Testis (tissue), 3 donors: ENCODE results near the gene ARHGAP9. TPM values are rescaled to one million over a fixed set of nuclear protein-coding genes. Genes with fewer than 3 reads are reported as not detected.

Experiments
- DNase-seq: peaks from one replicate; pipeline ENCODE4 v3.0.0-alpha.2; 2019
- H3K27ac ChIP-seq, 2 donors: fragments of 200-600 bp; sonication (generic); one replicate each; pipeline ENCODE4 v1.5.1; 2019
- H3K27me3 ChIP-seq: fragments of 200-600 bp; sonication (generic); one replicate; pipeline ENCODE4 v1.5.1; 2019
- H3K36me3 ChIP-seq: fragments of 200-600 bp; sonication (generic); one replicate; pipeline ENCODE4 v1.5.1; 2017; ENCODE audit warnings: low read depth; ENCODE audit errors: missing control alignments
- H3K4me1 ChIP-seq: fragments of 200-600 bp; sonication (generic); one replicate; pipeline ENCODE4 v1.5.1; 2019
- H3K4me3 ChIP-seq, 2 donors: fragments of 200-600 bp; sonication (generic); one replicate each; pipeline ENCODE4 v1.5.1; 2017 to 2019
- H3K9me3 ChIP-seq: fragments of 200-600 bp; sonication (generic); one replicate; pipeline ENCODE4 v1.5.1; 2017
- POLR2A ChIP-seq: fragments of 450-650 bp; IDR thresholded peaks from one replicate; pipeline ENCODE4 v1.6.1; 2017; ENCODE audit warnings: antibody characterized with exemption, mild to moderate bottlenecking, moderate library complexity
- WGBS, 2 donors: methylation state at CpG; one replicate each; pipeline ENCODE4 v1.1.5; 2018; 5-methylcytosine and 5-hydroxymethylcytosine counted together
- intact Hi-C: fragments of 100-400 bp; cut with DNase I; formaldehyde crosslinking; loops from one replicate; pipeline ENCODE4 v1.15.1; 2023; ENCODE audit warnings: low total_unique reads
- polyA plus RNA-seq: library from polyadenylated mRNA; stranded (reverse); fragments of 350-450 nt; fragmentation: Illumina TruSeq; extraction: RNeasy Lipid Tissue Mini Kit (QIAGEN cat#74804); gene quantifications from one replicate; pipeline ENCODE4 v1.2.3, GENCODE V29; 2014; ENCODE audit warnings: low read depth, low replicate concordance; ENCODE audit not compliant: insufficient read depth
- total RNA-seq, 2 donors: library from RNA; depleted of rRNA; stranded (reverse); fragments of >200 nt; gene quantifications; one replicate each; pipeline ENCODE4 v1.2.3, GENCODE V29; 2016
- TF ChIP-seq, protein P1 (sequence below), 3 experiments: fragments of 450-650 bp in 2 of 3; fragments of 200-600 bp in 1 of 3; sonication (generic) in 1 of 3; IDR thresholded peaks; one replicate each; pipeline ENCODE4 v1.5.1; 2016 to 2019; ENCODE audit warnings: antibody characterized with exemption in 3 of 3, mild to moderate bottlenecking in 2 of 3, moderate library complexity in 1 of 3

Gene ARHGAP9
- total and polyA plus RNA-seq, 3 donors from 2014 or later, result 24.8 to 111 (median 29.2) TPM

DNA sequence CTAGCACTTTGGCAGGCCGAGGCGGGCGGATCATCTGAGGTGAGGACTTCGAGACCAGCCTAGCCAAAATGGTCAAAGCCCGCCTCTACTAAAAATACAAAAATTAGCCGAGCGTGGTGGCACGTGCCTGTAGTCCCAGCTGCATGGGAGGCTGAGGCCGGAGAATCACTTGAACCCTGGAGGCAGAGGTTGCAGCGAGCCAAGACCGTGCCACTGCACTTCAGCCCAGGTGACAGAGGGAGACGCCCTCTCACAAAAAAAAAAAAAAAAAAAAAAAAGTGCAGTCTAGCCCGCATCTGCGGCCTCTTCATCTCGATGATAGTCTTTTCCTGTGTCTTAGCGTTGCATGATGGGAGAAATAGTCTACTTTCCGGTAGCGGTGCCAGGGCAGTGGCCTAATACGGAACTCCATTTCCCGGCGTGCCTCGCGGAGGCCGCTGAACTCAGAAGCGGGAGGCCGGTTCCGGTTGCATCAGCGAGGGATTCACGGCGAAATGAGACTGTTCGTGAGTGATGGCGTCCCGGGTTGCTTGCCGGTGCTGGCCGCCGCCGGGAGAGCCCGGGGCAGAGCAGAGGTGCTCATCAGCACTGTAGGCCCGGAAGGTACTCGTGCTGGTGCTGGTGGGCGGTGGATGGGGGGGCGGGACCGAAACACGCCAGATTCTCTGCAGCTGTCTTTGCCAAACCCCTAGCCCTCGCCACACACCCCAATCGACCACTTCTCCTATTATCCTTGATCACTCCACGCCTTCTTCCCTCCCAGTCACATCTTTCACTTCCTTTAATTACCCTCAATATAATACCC lies 8.1 kb upstream of the ARHGAP9 start, which contains the start of gene MARS1:
MARS1 (plus strand) TSS at position 472 of the 805 bp plus-strand sequence; CDS start at position 495, 23 bp downstream.
- intact Hi-C loops, result no loop called here
- Histone ChIP-seq H3K27me3 (no peaks in the 10 kb centered on the region), H3K9me3 (no peaks in the 10 kb centered on the region), H3K36me3 (no peaks in the 10 kb centered on the region), H3K4me3 (peak within 1 kb of the TSS; percentile 85 to 90), H3K27ac (peak within 1 kb of the TSS; percentile 17 to 72), H3K4me1 (peaks cover 9% of the 10 kb centered on the region)
- 5 to 6% methylated on average over 47 of the region's 47 CpGs for WGBS, 2 donors
- peak; percentile 99 for DNase-seq
- no peak for TF ChIP-seq POLR2A
- TF ChIP-seq, protein P1, sequence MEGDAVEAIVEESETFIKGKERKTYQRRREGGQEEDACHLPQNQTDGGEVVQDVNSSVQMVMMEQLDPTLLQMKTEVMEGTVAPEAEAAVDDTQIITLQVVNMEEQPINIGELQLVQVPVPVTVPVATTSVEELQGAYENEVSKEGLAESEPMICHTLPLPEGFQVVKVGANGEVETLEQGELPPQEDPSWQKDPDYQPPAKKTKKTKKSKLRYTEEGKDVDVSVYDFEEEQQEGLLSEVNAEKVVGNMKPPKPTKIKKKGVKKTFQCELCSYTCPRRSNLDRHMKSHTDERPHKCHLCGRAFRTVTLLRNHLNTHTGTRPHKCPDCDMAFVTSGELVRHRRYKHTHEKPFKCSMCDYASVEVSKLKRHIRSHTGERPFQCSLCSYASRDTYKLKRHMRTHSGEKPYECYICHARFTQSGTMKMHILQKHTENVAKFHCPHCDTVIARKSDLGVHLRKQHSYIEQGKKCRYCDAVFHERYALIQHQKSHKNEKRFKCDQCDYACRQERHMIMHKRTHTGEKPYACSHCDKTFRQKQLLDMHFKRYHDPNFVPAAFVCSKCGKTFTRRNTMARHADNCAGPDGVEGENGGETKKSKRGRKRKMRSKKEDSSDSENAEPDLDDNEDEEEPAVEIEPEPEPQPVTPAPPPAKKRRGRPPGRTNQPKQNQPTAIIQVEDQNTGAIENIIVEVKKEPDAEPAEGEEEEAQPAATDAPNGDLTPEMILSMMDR (IDR thresholded peaks at IDR 0.05), result peak in 1 of 3 experiments; percentile 8

DNA sequence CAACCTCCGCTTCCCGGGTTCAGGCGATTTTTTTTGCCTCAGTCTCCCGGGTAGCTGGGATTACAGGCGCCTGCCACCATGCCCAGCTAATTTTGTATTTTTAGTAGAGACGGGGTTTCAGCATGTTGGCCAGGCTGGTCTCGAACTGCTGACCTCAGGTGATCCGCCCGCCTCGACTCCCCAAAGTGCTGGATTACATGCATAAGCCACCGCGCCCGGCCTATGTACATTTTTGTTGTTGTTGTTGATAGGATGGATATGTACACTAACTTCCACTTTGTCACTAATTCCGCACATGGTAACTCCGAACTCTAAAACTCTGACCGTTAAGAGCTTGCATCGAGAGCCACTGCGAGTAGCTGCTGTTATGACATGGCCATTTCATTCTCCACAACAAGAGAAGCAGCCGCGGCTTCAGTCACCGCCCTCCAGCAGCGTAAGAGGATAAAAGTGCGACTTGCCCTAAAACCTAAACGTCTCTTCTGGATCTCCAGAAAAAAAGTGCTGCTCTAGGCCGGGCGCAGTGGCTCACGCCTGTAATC lies 7.5 kb upstream of the ARHGAP9 start:
- 63 to 65% methylated on average over 27 of the region's 27 CpGs for WGBS, 2 donors
- Histone ChIP-seq H3K27me3 (no peaks in the 10 kb centered on the region), H3K27ac (no peak overlapping the region), H3K36me3 (no peaks in the 10 kb centered on the region), H3K4me3 (peak overlapping the region; percentile 85 to 90), H3K9me3 (no peaks in the 10 kb centered on the region), H3K4me1 (peaks cover 9% of the 10 kb centered on the region)
- intact Hi-C loops, result no loop called here
- no peak for TF ChIP-seq POLR2A
- peak; percentile 35 for DNase-seq

DNA sequence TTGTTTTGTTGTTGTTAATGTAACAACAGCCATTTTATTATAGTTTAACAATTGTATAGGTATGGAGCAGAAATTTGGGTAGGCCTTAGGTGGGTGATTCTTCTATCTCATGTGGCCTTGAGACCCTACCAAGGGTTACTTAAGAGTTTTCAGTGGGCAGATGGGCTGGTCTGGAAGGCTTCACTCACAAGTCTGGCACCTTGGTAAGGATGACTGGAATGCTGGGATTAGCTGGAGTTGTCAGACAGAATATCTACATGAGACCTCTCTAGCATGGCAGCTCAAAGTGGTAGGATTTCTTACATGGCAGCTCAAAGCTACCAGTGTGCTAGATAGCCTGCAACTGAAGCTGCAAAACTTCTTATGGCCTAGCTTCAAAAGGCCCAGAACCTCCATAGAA lies 6.0 kb upstream of the ARHGAP9 start:
- DNase-seq, result no peak
- H3K4me1 ChIP-seq, result peaks cover 9% of the 10 kb centered on the region
- no peaks in the 10 kb centered on the region for H3K36me3 ChIP-seq
- H3K4me3 ChIP-seq, result no peak overlapping the region
- H3K27ac ChIP-seq, result no peak overlapping the region
- intact Hi-C loops, result no loop called here
- no peaks in the 10 kb centered on the region for H3K9me3 ChIP-seq
- no peak for TF ChIP-seq POLR2A
- TF ChIP-seq, protein P1 (IDR thresholded peaks at IDR 0.05), result no peak
- H3K27me3 ChIP-seq, result no peaks in the 10 kb centered on the region

DNA sequence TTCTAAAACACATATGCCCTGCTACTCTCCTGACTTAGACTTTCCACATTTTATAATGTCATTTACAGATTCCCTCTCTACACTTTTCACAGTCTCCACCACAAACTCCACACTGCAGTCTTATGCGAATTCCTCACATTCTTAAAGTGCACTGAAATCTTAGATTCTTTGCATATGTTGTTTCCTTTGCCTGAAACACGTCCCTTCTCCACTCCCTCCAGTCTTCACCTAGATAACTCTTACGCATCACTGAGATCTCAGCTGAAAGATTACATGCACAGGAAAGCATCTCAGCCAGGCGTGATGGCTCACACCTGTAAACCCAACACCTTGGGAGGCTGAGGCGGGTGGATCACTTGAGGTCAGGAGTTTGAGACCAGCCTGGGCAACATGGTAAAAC lies 3.8 kb upstream of the ARHGAP9 start:
- no peaks in the 10 kb centered on the region for H3K4me1 ChIP-seq
- 45 to 57% methylated on average over 5 of the region's 5 CpGs for WGBS, 2 donors
- H3K27me3 ChIP-seq, result no peaks in the 10 kb centered on the region
- TF ChIP-seq, protein P1 (IDR thresholded peaks at IDR 0.05), result no peak
- TF ChIP-seq POLR2A, result no peak
- H3K27ac ChIP-seq, result no peak overlapping the region
- intact Hi-C loops, result no loop called here
- DNase-seq, result no peak
- no peaks in the 10 kb centered on the region for H3K9me3 ChIP-seq
- H3K4me3 ChIP-seq, result no peak overlapping the region
- no peaks in the 10 kb centered on the region for H3K36me3 ChIP-seq

DNA sequence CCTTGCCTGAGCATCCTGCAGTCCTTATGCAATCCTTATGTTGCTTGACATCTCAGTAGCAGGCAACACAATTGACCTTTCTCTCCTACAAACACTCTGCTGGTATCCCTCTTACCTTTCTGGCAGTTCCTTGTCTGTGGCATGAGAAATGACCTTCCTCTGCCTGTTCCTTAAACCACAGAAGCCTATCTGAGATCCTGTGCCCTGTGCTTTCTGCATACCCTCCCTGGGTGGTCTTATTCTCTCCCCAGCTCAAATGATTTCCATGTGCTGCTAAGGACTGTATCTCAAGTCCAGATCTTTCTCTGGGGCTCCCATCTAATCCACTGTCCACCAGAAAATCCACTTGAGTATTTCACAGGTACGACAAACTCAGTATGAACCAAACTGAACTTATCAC lies 2.0 kb upstream of the ARHGAP9 start:
- Histone ChIP-seq H3K4me3 (no peak overlapping the region), H3K27ac (no peak overlapping the region), H3K4me1 (no peaks in the 10 kb centered on the region), H3K9me3 (no peaks in the 10 kb centered on the region), H3K36me3 (no peaks in the 10 kb centered on the region), H3K27me3 (no peaks in the 10 kb centered on the region)
- TF ChIP-seq, protein P1 (IDR thresholded peaks at IDR 0.05), result no peak
- no peak for TF ChIP-seq POLR2A
- 86 to 92% methylated on average over 1 of the region's 1 CpG for WGBS, 2 donors
- intact Hi-C loops, result no loop called here
- DNase-seq, result no peak
